Pons (tissue), 1 donor: ENCODE results near the gene ASB4.
"Not testable (repeated sequence)": the region's sequence is repeated elsewhere in the genome, so short reads cannot be mapped to it uniquely, and the experiment has no call there.

Experiments
- DNase-seq: peaks from one replicate; pipeline ENCODE4 v3.0.0-alpha.2; 2016; ENCODE audit warnings: low spot score

ASB4 gene

DNA sequence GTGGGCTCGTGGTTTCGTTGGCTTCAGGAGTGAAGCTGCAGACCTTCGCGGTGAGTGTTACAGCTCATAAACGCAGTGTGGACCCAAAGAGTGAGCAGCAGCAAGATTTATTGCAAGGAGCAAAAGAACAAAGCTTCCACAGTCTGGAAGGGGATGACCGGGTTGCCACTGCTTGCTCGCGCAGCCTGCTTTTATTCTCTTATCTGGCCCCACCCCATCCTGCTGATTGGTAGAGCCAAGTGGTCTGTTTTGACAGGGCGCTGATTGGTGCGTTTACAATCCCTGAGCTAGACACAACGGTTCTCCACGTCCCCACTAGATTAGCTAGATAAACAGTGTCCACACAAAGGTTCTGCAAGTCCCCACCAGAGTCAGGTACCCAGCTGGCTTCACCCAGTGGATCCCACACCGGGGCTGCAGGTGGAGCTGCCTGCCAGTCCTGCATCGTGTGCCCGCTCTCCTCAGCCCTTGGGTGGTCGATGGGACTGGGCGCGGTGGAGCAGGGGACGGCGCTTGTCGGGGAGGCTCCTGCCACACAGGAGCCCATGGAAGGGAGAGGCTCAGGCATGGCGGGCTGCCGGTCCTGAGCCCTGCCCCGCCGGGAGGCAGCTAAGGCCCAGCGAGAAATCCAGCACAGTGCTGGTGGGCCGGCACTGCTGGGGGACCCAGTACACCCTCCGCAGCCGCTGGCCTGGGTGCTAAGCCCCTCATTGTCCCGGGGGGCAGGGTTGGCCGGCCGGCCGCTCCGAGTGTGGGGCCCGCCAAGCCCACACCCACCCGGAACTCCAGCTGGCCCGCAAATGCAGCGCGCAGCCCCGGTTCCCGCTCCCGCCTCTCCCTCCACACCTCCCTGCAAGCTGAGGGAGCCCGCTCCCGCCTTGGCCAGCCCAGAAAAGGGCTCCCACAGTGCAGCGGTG is 66.5 kb downstream of the ASB4 start:
- DNase-seq, result not testable (repeated sequence)

DNA sequence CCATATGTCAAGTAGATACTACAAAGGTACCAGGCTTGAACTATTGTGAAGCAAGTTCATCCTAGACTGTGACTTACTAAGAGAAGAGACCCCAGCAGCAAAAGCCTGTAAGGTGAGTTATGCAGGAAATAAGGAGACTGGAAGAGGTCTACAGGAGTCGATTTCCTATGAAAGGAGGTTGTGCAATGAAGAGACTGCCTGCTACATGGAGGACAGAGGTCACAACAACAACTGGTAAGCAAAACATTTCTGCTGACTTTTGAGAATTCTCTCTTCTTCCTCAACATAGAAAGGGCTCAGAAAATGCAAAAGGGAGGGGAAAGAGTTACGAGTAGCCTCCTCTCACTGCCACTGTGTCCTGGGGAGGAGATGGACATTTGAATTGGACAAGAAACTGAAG is 68.2 kb downstream of the ASB4 start:
- no peak for DNase-seq

DNA sequence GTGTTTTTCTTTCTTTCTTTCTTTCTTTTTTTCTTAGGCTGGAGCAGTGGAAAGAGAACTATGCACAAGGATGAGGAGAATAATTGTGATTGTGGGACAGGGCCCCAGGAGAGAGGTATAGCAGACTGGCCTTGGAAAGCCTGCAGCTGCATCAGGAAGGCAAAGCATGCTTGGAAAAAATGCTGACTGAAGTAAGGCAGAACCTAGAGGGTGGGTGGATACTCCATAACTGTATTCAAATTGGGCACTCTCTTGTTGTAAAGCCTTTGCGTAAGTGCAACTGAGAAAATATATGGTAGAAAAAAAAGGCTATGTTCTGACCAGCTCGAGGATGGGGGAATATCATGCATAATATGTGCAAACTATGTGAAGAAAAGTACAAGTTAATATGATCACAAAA is 71.0 kb downstream of the ASB4 start:
- no peak for DNase-seq

DNA sequence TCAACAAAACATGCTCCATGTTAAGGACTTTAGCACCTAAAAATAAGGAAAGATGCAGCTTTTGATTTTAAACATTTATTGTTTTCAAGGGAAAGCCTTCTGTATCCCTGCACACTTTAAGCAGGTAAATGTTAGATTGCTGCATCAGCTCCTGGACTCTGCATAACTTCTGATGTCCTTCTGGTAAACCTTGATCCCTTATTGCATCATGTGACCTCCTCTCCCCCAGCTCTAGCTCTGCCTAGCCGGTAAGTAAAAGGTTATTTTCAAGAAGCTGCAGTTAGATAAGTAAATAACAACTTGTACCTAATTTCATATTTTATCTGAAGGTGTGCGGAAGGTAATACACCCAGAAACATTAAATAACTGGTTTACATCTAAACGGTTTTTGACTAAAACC is 73.1 kb downstream of the ASB4 start:
- DNase-seq, result no peak

DNA sequence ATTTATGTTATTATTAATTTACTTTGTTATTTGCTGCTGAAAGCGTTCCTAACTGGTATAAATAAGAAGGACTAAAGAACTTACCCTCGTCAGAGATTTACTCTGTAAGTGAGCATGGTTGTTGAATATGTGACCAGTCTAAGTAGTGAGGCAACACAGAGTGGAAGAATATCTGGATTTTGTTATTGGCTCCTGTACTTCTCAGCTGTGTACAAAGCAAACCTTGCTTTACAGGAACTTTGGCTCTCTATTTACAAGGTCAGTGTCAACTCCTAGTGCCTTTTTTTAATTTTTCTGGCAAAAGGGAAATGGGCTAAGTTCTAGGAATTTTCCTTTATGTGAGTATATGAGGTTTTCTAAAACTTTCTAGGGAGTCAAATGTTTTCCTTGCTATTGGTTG is 74.9 kb downstream of the ASB4 start:
- no peak for DNase-seq

DNA sequence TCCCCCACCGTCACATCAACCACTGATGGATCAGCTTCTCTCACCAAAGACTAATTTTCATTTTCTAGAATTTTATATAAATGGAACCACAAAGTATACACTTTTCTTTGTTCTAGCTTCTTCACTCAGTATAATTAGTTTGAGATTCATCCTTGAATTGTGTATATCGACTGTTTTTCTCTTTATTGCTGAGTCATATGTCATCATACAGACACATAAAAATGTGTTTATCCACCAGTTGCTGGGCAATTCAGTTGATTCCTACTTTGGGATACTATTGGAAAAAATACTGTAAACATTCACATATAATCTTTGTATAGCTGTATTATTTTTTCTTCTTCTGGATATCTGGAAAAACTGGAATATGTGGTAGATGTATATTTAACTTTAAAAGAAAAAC is 84.0 kb downstream of the ASB4 start:
- no peak for DNase-seq

DNA sequence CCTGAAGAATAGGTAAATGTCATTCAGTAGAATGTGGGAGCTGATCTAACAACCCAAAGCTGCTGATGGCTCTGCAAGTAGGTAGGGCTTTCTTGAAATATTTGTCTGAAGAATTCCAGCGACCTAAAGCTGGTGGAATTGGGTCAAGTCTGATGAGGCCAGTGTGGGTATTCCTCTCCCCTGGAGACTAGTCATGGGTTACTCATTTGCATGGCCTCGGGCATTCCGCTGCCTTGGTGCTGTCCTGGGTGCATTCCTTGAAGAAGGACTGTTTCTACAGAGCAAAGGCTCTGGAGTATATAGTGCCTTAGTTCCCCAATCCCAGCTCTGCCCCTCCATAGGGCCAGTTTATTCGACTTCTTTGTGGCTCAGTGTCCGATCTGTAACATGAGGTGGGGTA is 91.4 kb downstream of the ASB4 start:
- DNase-seq, result no peak

DNA sequence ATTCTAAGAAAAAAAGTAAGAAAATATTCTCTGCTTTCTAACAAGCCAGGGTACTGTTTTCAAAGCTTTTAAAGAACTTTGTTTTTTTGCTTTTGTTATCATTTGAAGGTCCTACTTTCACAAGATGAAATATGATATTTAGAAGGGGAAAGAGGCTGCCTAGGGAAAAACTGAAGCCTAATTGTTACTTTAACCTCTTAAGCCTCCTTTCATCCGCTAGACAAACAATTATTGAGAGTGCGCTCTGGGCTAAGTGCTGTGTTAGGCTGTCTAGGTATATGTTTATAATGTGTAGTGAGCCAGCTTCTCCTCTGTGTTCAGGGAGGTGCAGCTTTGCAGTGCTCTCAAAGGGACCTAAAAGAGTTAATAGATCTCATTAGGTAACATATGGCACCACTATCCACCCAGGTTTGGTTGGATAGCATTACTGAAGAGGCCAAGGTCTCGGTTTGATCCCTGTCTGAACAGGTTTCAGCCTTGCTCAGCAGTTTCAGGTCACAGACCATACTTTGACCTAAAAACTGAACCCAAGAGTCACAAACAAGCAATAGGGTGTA is 92.6 kb downstream of the ASB4 start:
- DNase-seq, result no peak

DNA sequence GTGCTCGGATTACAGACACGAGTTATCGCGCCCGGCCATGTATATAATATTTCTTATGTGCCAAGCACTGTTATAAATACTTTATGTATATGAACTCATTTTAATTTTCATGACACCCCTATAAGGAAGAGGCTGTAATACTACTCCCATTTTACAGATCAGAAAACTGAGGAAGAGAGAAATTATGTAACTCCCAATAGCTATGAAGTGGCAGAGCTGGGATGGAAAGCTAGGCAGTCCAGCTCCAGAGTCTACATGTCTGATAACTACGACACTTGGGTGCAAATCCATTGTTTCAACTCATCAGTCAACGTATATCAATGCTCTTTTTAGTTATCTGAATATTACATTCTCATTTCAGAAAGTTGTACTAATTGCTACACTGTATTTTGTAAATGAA is 93.6 kb downstream of the ASB4 start:
- no peak for DNase-seq

DNA sequence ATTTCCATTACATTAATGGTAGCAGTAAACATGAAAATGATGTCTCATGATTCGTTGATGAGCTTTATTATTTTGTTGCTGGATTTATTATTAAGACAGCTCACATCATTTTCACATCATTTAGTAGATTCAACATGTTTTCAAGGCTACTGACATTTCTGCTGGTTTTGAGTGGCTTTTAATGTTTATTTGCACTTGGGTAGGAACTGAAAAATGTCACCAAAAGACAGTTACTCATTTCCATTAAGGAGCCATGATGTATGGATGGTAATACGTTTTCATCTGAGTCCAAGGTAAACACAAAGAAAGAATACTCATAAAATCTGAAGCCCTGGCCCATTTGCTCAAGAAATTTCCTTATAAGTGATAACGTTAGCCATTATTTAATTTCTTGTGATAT is 95.7 kb downstream of the ASB4 start:
- no peak for DNase-seq

DNA sequence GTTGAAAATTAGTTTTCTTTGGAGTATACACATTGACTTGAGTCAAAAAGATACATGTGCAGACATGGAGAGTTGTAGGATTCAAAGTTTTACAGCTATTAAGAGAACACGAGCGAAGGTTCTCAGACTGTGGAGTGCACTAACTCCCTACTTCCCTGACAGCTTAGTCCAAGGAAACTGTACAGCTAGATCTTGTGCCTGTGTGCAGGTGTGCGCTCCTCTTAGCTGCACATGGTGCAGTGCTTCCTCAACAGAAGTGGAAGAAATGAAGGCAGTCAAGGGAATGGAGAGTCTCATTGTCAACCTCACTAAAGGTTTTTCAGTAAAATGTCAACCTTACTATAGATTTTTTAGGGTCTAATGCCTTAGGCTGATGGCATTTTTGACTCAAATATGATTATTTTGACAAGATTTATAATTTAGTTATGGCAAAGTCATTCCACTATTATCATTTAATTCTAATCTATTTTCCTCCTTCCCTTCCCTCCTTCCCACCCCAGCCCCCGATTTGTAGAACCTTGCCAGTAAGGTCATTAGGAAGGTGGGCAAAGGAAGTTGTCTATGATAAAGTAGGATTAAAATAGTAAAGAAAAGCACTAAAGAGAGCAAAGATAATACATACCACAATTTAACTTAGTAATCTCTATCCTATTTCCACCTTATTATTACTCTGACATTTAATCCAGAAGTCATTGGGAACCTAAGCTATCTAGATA is 97.0 kb downstream of the ASB4 start:
- no peak for DNase-seq

DNA sequence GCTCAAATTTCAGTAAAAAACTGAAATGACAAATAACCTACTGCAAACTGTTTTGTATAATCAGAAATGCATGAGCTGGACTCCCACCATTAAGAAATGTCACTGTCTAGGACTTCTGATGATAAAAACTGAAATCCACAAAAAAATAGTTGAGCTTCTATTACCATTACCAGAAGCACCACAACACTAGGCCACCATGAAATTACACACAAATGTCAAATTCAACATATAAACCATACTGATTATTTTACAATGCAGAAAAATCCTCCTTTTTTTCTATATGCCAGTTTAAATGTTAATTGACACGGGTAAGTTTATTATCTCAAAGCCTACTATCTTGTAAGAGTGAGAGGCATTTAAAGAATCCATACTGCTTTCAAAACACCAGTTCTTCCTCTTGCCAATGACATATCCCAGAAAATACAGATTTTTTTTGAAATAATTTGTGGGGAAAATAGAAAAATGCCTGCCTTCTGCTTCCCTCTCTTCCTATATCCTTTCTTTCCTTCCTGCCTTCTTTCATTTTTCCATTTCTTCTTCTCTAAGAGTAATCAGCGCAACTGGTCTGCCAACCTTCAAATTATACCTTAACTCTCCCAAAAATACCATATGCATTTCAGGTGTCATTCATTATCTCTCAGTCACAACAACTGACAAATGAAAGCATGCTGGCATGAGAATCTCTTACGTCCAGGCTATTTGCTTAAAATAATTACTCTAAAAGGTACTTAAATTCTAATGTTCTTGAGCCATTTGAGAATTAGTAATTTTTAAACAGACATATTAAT is 98.3 kb downstream of the ASB4 start:
- DNase-seq, result no peak

DNA sequence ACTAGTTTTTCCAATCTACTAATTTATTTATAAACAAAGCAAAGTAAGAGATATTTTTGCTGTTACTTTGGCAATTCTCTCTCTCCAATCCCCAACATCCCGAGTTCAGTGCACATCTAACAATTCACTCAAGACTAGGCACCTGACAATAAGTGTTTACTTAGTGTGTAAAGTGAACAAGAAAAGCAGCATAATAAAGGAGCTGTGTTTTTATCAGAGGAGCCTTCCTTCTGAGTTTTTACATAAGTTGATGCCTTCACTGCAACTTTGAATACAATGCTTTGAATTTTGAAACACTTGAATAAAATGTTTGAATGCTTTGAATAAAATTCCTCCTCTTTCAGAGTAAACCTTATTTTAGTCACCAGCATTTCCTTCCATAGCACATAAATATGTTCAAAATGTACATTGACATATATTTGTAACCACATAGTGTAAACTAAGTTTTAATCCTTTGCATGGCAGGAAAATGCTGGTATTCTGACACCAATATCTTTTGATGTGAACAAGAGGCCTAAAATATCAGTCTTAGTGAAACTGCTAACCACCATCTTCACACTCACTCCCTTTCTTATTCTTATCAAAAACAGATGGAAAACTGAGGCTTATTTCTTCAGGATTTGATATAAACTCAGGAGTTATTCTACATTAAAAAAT is 99.2 kb downstream of the ASB4 start:
- DNase-seq, result no peak

DNA sequence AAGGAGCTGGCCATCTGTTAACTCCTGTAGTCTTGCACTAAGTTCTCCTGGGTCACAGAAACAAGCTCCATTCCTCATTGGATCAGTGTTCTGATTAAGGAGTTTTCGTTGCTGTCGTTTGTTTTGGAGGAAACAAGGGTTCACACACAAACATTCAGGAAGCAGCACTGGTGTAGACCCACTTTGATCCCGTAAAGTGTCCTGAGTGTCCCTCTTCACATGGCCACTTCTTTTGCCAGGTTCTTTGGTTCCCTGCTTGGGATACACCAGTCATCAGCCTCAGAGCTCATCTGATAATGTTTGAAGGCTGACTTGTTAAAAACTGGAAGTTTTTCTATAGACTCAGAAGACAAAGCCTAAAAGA is 99.7 kb downstream of the ASB4 start:
- no peak for DNase-seq

DNA sequence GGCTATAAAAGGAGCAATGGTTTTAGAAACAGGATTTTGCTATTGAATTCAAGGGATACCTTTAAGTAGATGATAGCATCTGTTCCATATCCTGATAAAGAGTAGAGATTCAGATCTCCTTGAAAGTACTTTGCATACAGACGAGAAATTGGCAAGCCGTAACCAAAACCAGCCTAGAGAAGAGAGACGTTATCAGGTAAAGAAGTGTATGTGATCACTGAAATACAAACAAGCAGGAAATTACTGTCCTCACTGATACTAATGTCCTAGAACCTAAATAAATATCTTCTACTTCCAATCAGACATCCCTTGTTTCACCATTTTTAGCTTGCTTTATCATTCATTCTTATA is 101.2 kb downstream of the ASB4 start:
- DNase-seq, result no peak

DNA sequence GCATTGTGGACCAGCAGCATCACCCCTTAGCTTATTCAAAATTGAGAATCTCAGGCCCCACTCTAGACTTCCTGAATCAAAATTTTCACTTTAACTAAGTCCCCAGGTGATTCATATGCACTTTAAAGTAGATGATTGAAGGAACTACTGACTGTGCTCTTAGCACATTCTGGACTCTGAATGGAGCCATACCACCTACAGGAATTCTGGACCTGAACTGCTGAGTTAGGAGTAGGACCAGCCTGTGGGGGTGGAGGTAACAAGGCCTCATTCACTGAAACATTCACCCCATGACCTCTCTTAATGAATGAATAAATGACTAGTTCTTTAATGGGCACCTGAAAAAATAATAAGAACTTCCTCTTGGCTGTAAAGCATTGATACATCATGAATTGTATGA is 103.3 kb downstream of the ASB4 start:
- DNase-seq, result no peak

DNA sequence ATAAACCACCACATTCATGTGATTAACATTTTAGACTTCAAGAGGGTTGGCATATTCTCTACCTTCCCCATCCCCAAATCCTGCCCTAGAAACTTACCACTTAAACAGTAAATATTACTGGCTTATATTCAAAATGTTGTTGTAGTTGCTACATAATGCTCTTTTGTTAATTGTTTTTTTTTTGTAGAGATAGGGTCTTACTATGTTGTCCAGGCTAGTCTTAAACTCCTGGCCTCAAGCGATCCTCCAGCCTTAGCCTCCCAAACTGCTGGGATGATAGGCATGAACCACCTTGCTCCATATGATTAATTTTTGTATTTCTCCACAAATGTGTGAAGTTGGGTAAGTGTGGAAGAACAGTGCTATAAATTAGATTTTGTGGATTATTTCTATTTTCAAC is 104.0 kb downstream of the ASB4 start:
- no peak for DNase-seq
